Stimulated activated CD4-positive, alpha-beta T cell treated with anti-CD3 and anti-CD28 coated beads, TNF-alpha, amount 100 ng/mL, for 1 hour (primary cell): ENCODE measurements around the gene TSEN34.
"Not testable (repeated sequence)": the region's sequence is repeated elsewhere in the genome, so short reads cannot be mapped to it uniquely, and the experiment has no call there.

Source experiments
- DNase-seq, 3 donors: peaks; one replicate each; pipeline ENCODE4 v3.0.0-alpha.2; 2020; ENCODE audit warnings: low read depth in 3 of 3, low spot score in 1 of 3

The TSEN34 gene

GRCh38 chr19:54160182-54160811 is 30.8 kb upstream of the TSEN34 start:
- DNase-seq: no peak

- DNase-seq: no peak
Measured at GRCh38 chr19:54160854-54161253, 30.3 kb upstream of the TSEN34 start.

- peak; percentile 36 to 70 (median 51) for DNase-seq
Measured at GRCh38 chr19:54162241-54162805, 28.8 kb upstream of the TSEN34 start.

GRCh38 chr19:54162884-54163283 is 28.2 kb upstream of the TSEN34 start:
- DNase-seq: no peak

- DNase-seq: no peak
Measured at GRCh38 chr19:54164369-54165068, 26.6 kb upstream of the TSEN34 start.

- no peak for DNase-seq
Measured at GRCh38 chr19:54165222-54165621, 25.9 kb upstream of the TSEN34 start.

GRCh38 chr19:54168174-54168917 is 22.8 kb upstream of the TSEN34 start:
- DNase-seq: peak; percentile 65 to 93 (median 77)

- DNase-seq: no peak
Measured at GRCh38 chr19:54169149-54169740, 21.9 kb upstream of the TSEN34 start.

GRCh38 chr19:54171736-54172431 is 19.2 kb upstream of the TSEN34 start:
- DNase-seq: not testable (repeated sequence)

- no peak for DNase-seq
Measured at GRCh38 chr19:54172471-54173358, 18.4 kb upstream of the TSEN34 start, which contains the start of gene TMC4. TSS of gene TMC4 (minus strand) at chr19:54173160. CDS start at chr19:54173117, 43 bp downstream.

- DNase-seq: no peak
Measured at GRCh38 chr19:54173359-54173699, 17.8 kb upstream of the TSEN34 start.

- no peak for DNase-seq
Measured at GRCh38 chr19:54173951-54174834, 16.9 kb upstream of the TSEN34 start.

GRCh38 chr19:54178581-54179261 is 12.4 kb upstream of the TSEN34 start:
- DNase-seq: no peak

GRCh38 chr19:54179262-54179852 is 11.8 kb upstream of the TSEN34 start:
- no peak for DNase-seq

GRCh38 chr19:54179921-54180461 is 11.1 kb upstream of the TSEN34 start:
- no peak for DNase-seq

GRCh38 chr19:54180691-54181091 is 10.4 kb upstream of the TSEN34 start:
- no peak for DNase-seq

GRCh38 chr19:54181894-54182293 is 9.2 kb upstream of the TSEN34 start:
- not testable (repeated sequence) for DNase-seq

- DNase-seq: no peak
Measured at GRCh38 chr19:54183431-54183830, 7.7 kb upstream of the TSEN34 start.
